ENCODE results near the gene GNAI1. TPM values are rescaled to one million over a fixed set of nuclear protein-coding genes. Genes with fewer than 3 reads are reported as not detected.
"Not testable (repeated sequence)": the region's sequence is repeated elsewhere in the genome, so short reads cannot be mapped to it uniquely, and the experiment has no call there.

Gene GNAI1
- polyA plus RNA-seq, 3 donors: 6.1 to 70.5 (median 35.8) TPM

DNA sequence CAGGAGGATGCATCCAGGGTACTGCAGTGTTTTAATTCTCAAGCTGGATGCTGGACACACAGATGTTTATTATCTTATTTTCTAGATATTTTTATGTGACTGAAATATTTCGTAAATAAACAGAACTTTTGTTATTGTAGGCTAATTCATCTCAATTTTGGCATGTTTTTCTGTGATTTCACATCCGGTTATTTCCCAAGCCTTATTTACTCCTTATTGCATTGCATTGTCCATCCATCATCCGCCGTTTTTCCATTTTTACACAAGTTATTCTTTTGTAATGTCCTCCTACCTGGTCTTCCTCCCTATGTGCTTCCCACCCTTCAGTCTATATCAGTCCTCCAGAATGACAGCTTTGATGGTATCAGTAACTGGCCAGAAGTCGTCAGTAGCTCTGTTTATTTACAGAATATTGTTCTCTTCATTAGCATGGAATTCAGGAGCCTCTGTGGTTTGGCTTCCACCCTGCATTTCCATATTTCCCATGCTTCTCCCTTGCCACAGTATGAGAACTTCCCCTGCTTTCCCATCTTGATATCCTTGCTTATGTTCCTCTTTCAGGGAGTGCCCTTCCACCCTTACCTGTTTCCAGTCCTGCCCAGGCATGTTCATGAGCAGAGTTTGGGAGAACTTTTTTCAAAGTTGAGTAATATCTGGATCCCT lies 16.1 kb downstream of the GNAI1 start:
- whole genome bisulfite sequencing, 3 donors: 58 to 74% (median 68%) methylated on average over 5 of the region's 5 CpGs
- H3K27ac ChIP-seq (ENCODE audit: low read depth, low read length): no peak overlapping the region

DNA sequence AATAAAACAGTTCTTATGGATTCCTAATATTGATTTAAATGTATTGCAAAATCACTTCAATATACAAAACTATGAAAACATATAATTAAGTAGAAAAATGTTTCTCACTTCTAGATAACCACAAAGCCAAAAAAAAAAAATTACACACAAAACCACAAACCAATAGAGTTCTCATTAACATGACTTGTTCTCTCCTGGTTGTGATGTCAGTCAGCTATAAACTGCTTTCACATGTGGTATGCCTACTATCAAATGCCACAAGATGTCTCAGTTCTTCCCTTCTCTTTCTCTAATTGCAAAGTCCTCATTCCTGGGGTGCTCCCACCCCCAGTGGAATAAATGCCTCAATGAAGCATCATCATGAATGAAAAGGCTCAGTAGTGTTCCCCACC lies 16.6 kb downstream of the GNAI1 start:
- H3K27ac ChIP-seq (ENCODE audit: low read depth, low read length): no peak overlapping the region

DNA sequence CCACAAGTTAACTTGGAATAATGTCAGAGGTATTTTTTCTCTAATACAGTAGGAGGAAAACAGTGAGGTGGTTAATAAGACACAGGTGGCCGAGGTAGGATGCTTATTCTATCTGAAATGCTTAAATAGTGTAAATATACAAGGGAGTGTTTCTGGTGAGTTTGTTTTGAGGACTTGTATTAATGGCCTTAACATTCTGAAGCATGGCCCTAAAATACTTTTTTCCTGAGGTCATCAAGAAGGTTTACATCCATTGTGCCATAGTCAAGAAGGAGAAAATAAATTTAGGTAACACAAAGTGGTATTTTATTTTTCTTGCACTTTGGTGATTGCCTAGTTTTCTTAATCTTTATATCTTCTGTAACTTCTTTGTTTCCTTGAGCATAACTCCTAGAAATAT lies 18.8 kb downstream of the GNAI1 start:
- 88 to 92% (median 88%) methylated on average over 1 of the region's 1 CpG for WGBS, 3 donors

DNA sequence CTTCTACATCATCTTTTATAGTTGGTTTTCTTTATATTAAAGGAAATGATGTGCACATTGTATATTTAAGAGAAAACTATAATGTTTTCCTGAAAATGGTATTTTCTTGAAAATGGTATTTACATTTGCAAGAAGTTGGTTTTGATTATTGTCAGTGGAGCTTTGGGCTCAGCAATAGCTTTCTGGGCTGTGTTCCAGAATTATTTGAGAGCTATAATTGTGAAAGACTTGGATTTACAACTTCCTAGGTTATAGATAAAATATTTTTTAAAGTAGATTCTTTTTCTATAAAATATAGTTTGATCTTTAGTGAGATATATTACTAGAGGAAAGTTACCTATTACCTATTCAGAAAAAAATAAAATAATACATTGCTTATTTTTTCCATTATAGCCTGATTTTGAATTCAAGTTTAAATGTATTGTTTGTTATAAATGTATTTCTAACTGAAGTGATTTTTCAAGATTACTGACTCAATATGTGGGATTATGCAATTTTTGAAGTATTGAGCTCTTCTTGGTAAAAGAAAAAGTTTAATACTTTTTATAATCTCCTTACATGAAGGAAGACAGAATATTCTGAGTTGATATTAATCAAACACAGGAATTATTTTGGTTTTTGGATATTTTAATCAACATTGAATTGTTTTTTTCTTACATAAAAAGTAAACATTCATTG lies 20.2 kb downstream of the GNAI1 start:
- no peak overlapping the region for H3K27ac ChIP-seq (ENCODE audit: low read depth, low read length)

More for the DNA sequence above, 18.8 kb downstream of the GNAI1 start:
- H3K27ac ChIP-seq (ENCODE audit: low read depth, low read length): no peak overlapping the region

DNA sequence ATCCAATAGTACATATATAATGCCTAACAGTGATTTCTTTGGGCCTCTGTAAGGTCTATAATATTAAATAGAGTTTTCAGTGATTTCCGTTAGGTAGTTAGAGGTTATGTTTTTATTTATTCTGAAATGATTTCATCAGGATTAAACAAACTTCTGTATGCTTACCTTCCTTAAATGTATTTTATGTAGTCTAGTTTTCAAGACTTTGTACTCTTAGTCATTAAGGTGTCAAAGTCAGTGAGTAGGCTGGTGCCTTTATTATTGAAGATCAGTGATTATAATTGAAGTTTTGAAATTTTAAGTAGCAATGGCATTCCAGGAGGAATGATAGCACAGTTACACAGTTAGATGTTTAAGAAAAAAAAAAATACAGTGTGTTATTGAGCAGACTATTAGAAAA lies 20.7 kb downstream of the GNAI1 start:
- no peak overlapping the region for H3K27ac ChIP-seq (ENCODE audit: low read depth, low read length)
- 77 to 91% (median 86%) methylated on average over 1 of the region's 1 CpG for WGBS, 3 donors

DNA sequence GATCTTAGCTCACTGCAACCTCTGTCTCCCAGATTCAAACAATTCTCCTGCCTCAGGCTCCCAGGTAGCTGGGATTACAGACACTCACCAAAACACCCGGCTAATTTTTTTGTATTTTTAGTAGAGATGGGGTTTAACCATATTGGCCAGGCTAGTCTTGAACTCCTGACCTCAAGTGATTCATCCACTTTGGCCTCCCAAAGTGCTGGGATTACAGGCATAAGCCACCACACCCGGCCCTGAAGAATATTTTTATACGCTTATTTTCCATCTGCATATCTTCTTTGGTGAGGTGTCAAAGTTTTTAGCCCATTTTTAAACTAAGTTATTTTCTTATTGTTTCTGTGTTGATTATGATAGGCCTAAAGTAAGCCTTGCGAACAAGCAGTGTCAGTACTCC lies 23.1 kb downstream of the GNAI1 start:
- WGBS, 3 donors: 82 to 91% (median 84%) methylated on average over 4 of the region's 4 CpGs
- H3K27ac ChIP-seq (ENCODE audit: low read depth, low read length): not testable (repeated sequence)

DNA sequence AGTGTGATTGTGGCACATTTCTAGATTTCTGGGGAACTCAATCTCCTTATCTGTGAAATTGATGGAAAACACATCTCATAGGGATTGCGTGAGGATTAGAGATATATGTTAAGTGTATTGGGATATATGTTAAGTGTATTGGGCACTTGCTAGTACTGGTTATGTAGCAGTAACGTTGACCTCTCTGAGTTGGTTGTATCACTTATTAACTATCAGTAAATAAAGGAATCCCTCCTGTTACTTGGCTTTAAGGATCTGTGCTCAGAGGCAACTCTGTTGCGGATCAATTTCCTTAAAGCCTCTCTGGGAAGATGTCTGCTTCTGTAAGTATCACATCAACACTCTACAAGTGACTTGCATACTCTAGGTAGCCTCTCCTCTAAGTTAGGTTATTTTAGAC lies 25.2 kb downstream of the GNAI1 start:
- 83 to 96% (median 93%) methylated on average over 3 of the region's 3 CpGs for WGBS, 3 donors
- H3K27ac ChIP-seq (ENCODE audit: low read depth, low read length): no peak overlapping the region

DNA sequence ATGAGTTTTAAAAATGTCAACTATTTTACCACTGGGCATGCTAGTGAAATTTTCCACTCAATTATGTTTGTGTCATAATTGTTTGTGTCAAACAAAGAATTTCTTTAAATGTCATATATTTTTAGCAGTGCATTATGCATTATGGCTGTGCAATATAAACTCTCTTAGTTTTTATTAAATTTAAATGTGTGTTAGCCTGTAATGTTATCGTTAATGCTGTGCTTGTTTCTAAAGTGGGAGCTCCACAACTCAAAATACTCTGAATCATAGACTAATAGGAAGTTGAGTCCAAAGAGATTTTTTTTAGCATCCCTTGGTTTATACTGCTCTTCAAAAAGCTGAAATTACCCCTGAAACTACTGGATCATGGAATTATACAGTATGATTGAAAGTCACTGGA lies 26.8 kb downstream of the GNAI1 start:
- H3K27ac ChIP-seq (ENCODE audit: low read depth, low read length): no peak overlapping the region
- WGBS, 3 donors: 61 to 84% (median 83%) methylated on average over 1 of the region's 1 CpG

DNA sequence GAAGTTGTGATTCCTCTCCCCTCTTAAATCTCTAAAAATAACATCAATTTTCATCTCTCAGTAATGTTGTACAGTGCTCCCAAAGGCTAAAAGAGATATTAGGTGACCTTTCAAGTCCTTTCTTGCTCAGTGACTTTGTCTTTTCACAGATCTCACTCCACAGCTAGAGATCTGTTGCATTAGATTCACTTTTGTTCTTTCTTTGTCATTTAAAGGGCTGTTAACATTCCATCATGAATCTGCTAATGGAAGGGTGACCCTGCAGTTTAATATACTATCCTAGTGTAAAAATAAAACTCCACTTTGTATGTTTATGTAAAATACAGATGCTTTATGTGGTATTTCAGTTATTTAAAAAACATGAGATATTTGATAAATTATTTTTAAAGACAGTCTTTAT lies 30.5 kb downstream of the GNAI1 start:
- no peak overlapping the region for H3K27ac ChIP-seq (ENCODE audit: low read depth, low read length)

DNA sequence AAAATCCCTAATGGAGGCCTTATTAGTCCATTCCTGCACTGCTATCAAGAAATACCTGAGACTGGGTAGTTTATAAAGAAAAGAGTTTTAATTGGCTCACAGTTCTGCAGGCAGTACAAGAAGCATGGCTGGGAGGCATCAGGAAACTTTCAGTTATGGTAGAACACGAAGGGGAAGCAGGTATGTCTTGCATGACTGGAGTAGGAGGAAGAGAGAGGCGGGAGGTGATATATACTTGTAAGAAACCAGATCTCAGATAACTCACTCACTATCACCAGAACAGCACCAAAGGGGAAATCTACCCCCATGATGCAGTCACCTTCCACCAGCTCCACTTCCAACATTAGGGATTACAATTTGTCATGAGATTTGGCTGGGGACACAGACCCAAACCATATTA lies 35.8 kb downstream of the GNAI1 start:
- no peak overlapping the region for H3K27ac ChIP-seq (ENCODE audit: low read depth, low read length)
- WGBS, 3 donors: 89 to 98% (median 92%) methylated on average over 2 of the region's 2 CpGs

DNA sequence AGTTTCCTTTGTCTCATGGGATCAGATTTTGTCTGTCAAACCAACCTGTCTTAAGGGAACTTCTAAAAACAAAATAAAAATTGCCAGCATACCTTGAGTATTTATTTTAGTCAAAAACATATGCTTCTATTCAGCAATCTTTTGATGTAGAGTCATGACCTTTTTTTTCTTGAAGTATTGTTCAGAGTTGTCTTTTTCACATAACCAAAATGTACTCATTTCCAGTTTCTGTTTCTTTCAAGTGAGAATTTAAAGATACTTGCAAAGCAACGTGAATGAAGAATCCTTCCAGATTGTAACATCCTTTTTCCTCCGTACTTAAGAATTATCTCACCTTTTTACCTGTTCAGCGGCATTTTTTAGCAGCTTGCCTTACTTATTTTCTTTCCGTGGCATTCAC lies 37.8 kb downstream of the GNAI1 start:
- 74 to 79% (median 77%) methylated on average over 4 of the region's 4 CpGs for WGBS, 3 donors
- H3K27ac ChIP-seq (ENCODE audit: low read depth, low read length): no peak overlapping the region

DNA sequence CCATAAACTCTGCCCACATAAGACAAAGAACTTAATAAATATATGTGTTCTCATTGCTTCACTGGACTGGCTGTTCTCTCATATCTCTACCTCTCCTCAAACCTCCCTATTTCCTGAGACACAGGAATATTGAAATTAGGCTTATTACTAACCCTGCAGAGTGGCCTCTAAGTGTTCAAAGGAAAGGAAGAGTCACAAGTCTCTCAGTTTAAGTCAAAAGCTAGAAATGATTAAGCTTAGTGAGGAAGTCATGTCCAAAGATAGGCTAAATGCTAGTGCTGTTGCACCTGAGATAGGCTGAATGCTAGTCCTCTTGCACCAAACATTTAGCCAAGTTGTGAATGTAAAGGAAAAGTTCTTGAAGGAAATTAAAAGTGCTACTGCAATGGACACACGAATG lies 41.1 kb downstream of the GNAI1 start:
- no peak overlapping the region for H3K27ac ChIP-seq (ENCODE audit: low read depth, low read length)
- 73 to 81% (median 81%) methylated on average over 1 of the region's 1 CpG for WGBS, 3 donors

DNA sequence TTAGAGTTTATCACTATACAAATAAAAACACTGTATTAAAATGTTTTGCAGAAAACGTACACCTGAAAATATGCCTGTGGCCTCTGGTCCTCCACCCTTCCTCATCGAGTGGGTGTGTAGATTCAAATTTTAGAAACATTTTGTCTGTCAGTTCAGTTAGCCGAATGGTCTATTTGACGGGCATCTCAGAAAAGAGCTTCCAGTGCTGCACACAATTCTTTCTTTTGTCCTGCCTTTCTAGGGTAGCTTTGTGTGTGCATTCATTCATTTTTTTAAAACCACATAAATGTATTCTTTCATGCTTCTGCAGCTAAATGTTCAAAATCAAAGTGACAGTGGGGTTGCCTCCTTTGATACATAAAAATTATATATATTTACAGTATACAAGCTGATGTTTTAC lies 46.8 kb downstream of the GNAI1 start:
- 70 to 94% (median 87%) methylated on average over 4 of the region's 4 CpGs for WGBS, 3 donors
- H3K27ac ChIP-seq (ENCODE audit: low read depth, low read length): no peak overlapping the region

DNA sequence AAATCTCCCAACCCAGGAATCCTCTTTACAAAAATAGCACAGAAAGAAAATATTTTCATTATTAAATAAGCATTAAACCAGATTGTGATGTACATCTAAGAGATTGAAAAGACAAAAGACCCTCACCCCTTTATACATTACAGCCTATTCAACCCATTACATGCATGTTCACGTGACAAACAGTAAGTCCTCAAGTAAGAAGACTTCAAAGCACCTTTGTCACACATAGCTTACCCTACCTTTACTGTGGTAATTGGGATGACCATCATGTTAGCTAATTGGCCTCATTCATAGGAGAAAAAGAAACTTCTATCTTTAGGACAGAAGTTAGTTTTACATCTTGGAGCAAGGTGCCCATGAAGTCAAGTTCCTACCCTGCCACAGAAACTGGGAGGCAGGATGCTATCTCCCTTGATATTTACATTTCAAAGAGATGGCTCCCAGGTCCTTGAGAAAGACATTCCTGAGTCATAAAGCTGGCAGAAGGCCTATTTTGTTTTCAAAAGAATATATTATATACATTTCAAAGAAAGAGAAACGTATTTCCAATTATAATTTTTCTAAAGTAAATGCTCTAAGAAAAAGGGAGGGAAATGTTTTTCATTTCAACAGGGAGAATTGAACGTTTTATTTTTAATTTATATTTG lies 48.1 kb downstream of the GNAI1 start:
- WGBS, 3 donors: 69 to 85% (median 76%) methylated on average over 3 of the region's 3 CpGs
- no peak overlapping the region for H3K27ac ChIP-seq (ENCODE audit: low read depth, low read length)

DNA sequence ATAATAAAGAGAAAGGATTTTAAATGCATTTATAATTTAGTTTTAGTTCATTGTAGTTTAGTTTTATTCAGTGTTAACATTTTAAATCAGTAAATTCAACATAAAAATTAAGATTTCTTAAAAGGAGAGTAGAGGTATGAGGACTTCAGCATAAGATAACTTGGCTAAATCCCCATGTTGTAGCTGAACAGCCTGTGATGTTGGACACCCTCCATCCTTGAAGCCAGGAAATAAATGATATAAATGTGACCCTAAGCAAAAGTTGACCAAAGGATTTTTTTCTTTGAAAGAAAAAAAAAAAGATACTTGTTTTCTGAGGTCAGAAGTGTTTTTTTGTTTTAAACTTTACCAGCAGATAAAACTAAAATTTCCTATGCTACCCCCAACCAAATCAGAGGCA lies 48.7 kb downstream of the GNAI1 start:
- no peak overlapping the region for H3K27ac ChIP-seq (ENCODE audit: low read depth, low read length)

DNA sequence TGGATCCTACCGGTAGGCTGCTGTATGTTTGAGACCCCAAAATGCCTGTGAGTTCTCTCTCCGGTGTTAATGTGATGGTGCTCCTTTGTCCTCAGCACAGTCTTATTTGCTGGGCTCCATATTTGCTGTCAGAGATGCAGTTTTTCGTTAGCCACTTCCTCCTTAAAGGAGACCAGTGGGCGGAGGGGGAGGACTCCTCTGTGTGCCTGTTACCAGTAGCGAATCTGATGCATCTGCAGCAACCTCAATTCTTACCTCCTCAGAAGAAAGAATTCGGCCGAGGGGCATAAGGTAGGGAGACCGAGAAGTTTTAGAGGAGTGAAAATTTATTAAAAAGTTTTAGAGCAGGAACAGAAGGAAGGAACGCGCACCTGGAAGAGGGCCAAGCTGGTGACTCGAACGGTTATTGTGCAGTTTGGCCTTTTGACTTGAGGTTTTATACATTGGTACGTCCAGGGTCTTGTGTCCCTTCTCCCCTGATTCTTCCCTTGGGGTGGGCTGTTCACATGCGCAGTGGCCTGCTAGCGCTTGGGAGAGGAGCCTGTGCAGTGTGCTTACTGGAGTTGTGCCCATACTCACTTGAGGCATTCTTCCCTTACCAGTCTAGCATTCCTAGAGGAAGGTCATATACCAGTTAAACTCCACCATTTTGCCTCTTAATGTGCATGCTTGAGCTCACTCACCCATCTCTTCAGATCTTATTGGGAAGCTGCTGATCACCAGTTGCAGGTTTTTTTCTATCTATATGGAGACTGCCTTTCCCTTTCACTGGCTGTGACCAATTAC lies 49.5 kb downstream of the GNAI1 start:
- WGBS, 3 donors: 81 to 88% (median 83%) methylated on average over 15 of the region's 15 CpGs
- H3K27ac ChIP-seq (ENCODE audit: low read depth, low read length): no peak overlapping the region

DNA sequence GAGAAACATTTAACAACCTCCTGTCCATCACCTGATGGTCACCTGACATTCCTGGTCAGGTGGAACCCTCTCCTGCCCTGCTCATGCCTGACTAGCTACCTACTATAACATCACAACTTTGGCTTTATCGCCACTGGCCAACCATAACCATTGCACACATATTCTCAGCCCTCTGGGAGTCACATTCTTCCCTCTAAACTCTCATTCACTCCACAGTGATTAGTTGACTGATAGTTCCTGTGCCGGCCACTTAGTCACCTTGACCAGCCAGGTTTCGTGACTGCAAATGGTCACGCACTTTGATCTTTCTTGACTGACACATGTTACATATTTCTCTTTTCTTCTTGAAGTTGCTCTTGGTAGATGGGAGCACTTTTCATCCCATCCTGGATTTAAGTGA lies 50.1 kb downstream of the GNAI1 start:
- WGBS, 3 donors: 72 to 73% (median 73%) methylated on average over 4 of the region's 4 CpGs
- H3K27ac ChIP-seq (ENCODE audit: low read depth, low read length): no peak overlapping the region

DNA sequence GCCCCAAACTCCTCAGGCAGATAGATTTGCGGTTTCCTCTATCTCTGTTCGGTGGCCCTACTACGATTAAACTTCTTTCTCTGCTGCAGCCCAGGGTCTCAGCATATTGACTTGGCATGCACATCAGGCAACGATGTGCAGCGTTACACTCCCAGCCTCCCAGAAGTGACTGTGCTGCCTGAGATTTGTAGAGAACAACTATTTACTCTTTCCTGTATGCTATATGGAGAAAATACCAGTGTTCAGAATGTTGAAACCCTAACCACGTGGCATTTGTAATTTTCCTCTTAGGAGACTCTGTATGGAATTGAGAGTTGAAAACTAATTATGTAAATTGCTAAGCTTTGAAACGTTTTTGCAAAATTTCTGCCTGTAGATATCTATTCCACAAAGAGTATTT lies 50.9 kb downstream of the GNAI1 start:
- H3K27ac ChIP-seq (ENCODE audit: low read depth, low read length): no peak overlapping the region
- WGBS, 3 donors: 62 to 85% (median 76%) methylated on average over 7 of the region's 7 CpGs

DNA sequence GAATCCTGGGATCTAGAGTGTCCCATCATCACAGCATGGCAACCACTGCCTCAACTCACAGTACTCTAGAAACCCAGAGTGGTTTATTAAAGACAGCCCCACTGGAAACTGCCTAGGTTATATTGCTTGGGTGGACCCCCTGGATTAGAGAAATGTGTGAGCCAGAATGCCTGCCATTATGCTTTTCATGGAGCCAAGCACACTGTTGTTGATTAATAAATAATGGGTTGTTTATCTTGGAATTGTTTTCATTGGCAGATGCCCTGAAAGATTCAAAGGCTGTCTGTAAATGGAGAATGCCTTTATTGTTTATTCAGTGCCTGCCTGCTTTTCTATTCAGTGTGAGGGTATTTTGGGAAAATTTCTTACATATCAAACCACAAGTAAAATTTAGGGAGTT lies 52.1 kb downstream of the GNAI1 start:
- no peak overlapping the region for H3K27ac ChIP-seq (ENCODE audit: low read depth, low read length)

DNA sequence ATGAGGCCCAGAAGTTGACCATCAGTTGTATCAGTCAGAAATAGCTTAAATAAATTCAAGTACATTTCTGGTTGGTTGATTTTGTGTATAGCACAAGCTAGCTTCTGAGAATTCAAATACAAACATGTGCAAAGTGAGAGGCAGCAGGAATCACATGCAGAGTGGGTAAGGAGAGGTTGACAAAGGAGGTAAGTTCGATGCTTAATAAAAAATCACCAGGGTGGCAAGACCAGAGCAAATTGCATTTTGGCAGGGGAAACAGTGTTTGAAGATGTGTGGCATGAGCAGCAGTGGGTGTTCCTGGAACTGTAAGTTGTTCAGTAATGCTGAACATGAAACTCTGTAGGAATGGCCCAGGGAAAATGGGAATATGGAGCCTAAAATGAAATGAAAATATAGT lies 52.6 kb downstream of the GNAI1 start:
- WGBS, 3 donors: 66 to 78% (median 75%) methylated on average over 1 of the region's 1 CpG
- no peak overlapping the region for H3K27ac ChIP-seq (ENCODE audit: low read depth, low read length)

Data from adipose tissue (tissue), 3 donors.